Type B pancreatic cell (in vitro differentiated cells): ENCODE results near the gene FUT8. TPM values are rescaled to one million over a fixed set of nuclear protein-coding genes. Genes with fewer than 3 reads are reported as not detected.

Experiments
- DNase-seq: peaks from one replicate; pipeline ENCODE4 v3.0.0; 2021; ENCODE audit warnings: mixed read lengths; ENCODE audit not compliant: unreplicated experiment; ENCODE audit errors: extremely low spot score
- H3K27ac Mint-ChIP-seq: 2 replicates; pipeline ENCODE4 v1.8.0; 2021; ENCODE audit warnings: mild to moderate bottlenecking, mixed read lengths
- H3K27me3 Mint-ChIP-seq: 2 replicates; pipeline ENCODE4 v1.8.0; 2021; ENCODE audit warnings: mixed read lengths
- H3K36me3 Mint-ChIP-seq: 2 replicates; pipeline ENCODE4 v1.8.0; 2021; ENCODE audit warnings: mixed read lengths
- H3K4me1 Mint-ChIP-seq: one replicate; pipeline ENCODE4 v1.8.0; 2021; ENCODE audit warnings: mixed read lengths; ENCODE audit not compliant: unreplicated experiment
- H3K4me3 Mint-ChIP-seq: 2 replicates; pipeline ENCODE4 v1.8.0; 2021; ENCODE audit warnings: mild to moderate bottlenecking, mixed read lengths
- H3K9me3 Mint-ChIP-seq: 2 replicates; pipeline ENCODE4 v1.8.0; 2021; ENCODE audit warnings: mixed read lengths
- total RNA-seq: library from RNA; stranded (reverse); gene quantifications from 2 replicates; pipeline ENCODE4 v1.2.1, GENCODE V29; 2021; ENCODE audit warnings: low replicate concordance
- TF ChIP-seq, protein P1 (sequence below): fragments of 200-600 bp; sonication (generic); conservative IDR thresholded peaks from 2 replicates; pipeline ENCODE4 v1.5.0; 2021; ENCODE audit warnings: antibody characterized with exemption, mild to moderate bottlenecking

Gene FUT8
- total RNA-seq, 1 donor from 2014 or later = 67.4 TPM

GRCh38 chr14:65419593-65420252, 7.2 kb downstream of the FUT8 start:
- no peak overlapping the region for H3K4me3 Mint-ChIP-seq
- DNase-seq = no peak
- H3K27ac Mint-ChIP-seq = no peak overlapping the region
- H3K36me3 Mint-ChIP-seq = peaks cover 4% of the 10 kb centered on the region
- no peaks in the 10 kb centered on the region for H3K27me3 Mint-ChIP-seq
- peaks cover 16% of the 10 kb centered on the region for H3K4me1 Mint-ChIP-seq
- TF ChIP-seq, protein P1, sequence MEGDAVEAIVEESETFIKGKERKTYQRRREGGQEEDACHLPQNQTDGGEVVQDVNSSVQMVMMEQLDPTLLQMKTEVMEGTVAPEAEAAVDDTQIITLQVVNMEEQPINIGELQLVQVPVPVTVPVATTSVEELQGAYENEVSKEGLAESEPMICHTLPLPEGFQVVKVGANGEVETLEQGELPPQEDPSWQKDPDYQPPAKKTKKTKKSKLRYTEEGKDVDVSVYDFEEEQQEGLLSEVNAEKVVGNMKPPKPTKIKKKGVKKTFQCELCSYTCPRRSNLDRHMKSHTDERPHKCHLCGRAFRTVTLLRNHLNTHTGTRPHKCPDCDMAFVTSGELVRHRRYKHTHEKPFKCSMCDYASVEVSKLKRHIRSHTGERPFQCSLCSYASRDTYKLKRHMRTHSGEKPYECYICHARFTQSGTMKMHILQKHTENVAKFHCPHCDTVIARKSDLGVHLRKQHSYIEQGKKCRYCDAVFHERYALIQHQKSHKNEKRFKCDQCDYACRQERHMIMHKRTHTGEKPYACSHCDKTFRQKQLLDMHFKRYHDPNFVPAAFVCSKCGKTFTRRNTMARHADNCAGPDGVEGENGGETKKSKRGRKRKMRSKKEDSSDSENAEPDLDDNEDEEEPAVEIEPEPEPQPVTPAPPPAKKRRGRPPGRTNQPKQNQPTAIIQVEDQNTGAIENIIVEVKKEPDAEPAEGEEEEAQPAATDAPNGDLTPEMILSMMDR = no peak
- no peaks in the 10 kb centered on the region for H3K9me3 Mint-ChIP-seq

- H3K4me1 Mint-ChIP-seq = peaks cover 16% of the 10 kb centered on the region
- no peaks in the 10 kb centered on the region for H3K9me3 Mint-ChIP-seq
- H3K27me3 Mint-ChIP-seq = no peaks in the 10 kb centered on the region
- TF ChIP-seq, protein P1 = no peak
- peak overlapping the region; percentile 62 for H3K27ac Mint-ChIP-seq
- H3K4me3 Mint-ChIP-seq = no peak overlapping the region
- DNase-seq = no peak
- peaks cover 4% of the 10 kb centered on the region for H3K36me3 Mint-ChIP-seq
These were observed 8.9 kb downstream of the FUT8 start for GRCh38 chr14:65421201-65421981.

GRCh38 chr14:65422088-65422834, 9.7 kb downstream of the FUT8 start:
- Mint-ChIP-seq H3K9me3 (no peaks in the 10 kb centered on the region), H3K4me3 (no peak overlapping the region), H3K4me1 (peaks cover 16% of the 10 kb centered on the region), H3K27me3 (no peaks in the 10 kb centered on the region), H3K27ac (peak overlapping the region; percentile 62), H3K36me3 (peaks cover 6% of the 10 kb centered on the region)
- no peak for DNase-seq
- TF ChIP-seq, protein P1 = no peak

DNA sequence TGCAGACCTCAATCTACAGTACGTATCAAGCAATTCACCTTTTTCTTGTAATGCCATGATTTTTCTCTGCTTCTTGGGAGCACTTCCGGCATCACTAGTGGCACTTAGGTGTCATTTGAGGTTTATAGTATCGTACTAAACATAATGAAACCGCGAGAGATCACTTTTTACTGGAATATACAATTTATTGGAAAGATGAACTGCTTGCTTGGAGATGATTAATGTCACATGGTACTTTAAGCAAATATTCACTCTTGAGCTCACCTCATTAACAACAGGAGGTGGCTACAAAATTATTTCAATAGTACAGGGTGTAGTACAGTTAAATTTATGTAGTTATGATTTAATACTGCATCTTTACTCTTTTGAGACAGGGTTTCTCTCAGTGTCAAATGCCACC, 11.5 kb downstream of the FUT8 start:
- H3K27me3 Mint-ChIP-seq = no peaks in the 10 kb centered on the region
- H3K36me3 Mint-ChIP-seq = peaks cover 7% of the 10 kb centered on the region
- TF ChIP-seq, protein P1 = no peak
- H3K9me3 Mint-ChIP-seq = no peaks in the 10 kb centered on the region
- peaks cover 16% of the 10 kb centered on the region for H3K4me1 Mint-ChIP-seq
- no peak for DNase-seq
- H3K4me3 Mint-ChIP-seq = no peak overlapping the region
- H3K27ac Mint-ChIP-seq = no peak overlapping the region

- Mint-ChIP-seq H3K27ac (no peak overlapping the region), H3K36me3 (peaks cover 7% of the 10 kb centered on the region), H3K4me3 (no peak overlapping the region), H3K4me1 (peaks cover 12% of the 10 kb centered on the region), H3K9me3 (no peaks in the 10 kb centered on the region), H3K27me3 (no peaks in the 10 kb centered on the region)
- TF ChIP-seq, protein P1 = no peak
- DNase-seq = no peak
These were observed 12.0 kb downstream of the FUT8 start for GRCh38 chr14:65424531-65424930.
